GM18511 (cell line): ENCODE data around the gene SHROOM2.

ENCODE experiments used
- ATAC-seq: cut with Tn5 transposase; IDR thresholded peaks from one replicate; pipeline ENCODE4 v1.9.1; 2021; ENCODE audit warnings: mild to moderate bottlenecking, moderate library complexity; ENCODE audit not compliant: unreplicated experiment

Gene SHROOM2

DNA sequence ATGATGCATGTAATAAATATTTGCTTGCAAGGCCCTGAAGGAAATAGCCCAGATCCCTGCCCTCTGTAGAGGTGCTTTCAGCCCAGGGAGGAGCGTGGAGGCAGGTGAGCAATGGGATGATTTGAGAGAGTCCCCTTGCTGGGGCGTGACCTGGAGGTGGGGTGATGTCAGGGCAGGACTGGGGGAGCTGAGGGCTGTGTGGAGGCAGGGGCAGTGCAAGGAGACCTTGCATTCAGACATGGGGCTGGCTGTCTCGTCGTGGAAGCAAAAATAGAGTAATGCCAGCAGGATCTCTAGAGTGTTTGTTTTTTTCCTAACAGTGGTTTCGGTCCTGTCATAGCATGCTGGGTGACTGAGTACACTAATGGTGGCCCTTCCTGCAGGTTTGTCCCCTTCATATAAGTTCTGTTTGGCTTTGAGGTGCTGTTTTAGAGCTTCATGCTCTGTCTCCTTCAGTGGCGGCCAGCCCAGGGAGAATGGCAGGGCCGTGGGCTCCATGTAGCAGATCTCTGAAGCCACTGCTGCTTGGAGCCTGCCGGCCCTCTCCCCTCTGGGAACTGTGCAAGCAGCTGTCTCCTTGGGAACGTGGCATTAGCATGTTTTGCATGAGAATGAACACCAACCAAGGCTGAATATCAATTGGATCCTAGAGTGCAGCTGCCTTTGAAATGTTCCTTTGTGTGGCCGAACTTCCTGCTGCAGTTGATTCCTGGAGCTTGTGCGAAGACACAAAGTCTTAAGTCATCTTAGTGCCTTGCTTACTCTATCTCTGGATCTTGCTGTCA, 141.7 kb downstream of the SHROOM2 start:
- no peak for ATAC-seq

DNA sequence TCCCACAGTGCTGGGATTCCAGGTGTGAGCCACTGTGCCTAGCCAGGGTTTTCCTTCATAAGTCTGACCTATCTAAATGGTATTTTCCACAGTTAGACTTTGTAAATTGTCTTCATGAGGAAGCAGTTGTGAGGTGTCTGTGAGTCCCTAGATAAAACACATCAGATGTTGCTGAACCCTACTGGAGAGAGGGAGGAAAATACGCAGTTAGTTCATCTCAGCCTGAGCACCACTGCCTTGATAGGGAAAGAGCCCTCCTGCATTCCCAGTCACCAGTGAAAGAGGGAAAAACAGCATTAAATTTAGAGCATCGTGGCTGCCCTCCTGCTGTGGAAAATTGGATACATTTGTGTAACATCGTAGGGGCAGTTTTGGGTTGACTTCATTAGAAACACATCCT, 149.2 kb downstream of the SHROOM2 start:
- no peak for ATAC-seq

DNA sequence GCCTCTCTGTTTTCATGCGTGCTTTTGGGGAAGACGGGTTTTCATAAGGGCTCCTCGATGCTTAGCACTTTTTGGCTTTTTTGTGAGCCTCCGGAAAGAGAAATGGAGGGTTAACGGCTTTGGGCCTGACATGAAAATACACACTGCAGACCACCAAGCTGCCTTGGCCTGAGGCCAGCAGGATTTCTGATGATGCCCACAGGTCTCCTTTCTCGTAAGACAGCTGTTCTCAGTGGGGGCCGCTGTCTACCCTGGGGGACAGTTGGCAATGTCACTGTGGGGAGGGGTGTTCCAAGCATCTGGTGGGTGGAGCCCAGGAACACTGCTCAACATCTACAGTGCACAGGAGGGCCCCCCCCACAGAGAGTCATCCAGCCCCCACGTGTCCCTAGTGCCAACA, 151.5 kb downstream of the SHROOM2 start:
- no peak for ATAC-seq

DNA sequence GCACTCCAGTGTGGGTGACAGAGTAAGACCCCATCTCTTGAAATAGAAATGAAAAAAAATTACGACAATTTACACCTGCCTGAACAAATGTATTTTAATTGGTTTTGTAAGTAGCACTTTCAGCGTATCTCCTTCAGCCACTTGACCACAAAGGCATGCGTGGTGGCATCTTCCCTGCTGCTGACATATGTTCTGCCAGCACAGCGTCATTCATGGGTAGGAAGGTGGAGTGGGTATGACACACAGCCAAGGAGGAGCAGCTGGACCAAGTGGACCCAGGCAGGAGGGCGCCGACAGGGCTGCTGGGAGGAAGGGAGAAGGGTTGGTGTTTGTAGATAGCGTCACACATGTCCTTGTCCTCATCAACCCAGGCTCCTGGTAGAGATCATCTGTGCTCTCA, 152.3 kb downstream of the SHROOM2 start:
- no peak for ATAC-seq

DNA sequence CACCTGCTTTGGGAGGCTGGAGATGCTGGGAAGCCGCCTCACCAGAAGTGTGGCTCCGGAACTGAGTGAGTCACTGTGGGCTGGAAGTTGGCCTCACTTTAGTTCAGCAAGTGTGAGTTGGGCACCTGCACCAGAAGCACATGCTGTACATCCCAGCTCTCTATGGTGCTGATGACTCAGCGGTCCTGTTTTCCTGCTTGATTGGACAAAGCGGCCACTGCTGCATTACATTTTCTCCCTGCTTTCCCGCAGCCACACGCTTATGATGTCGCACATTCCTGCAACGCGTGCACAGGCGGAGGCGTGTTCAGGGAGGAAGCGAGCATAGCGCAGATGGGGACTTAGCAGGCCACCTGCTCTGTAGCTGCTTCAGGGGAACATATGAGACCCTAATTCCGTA, 154.2 kb downstream of the SHROOM2 start:
- ATAC-seq = no peak

DNA sequence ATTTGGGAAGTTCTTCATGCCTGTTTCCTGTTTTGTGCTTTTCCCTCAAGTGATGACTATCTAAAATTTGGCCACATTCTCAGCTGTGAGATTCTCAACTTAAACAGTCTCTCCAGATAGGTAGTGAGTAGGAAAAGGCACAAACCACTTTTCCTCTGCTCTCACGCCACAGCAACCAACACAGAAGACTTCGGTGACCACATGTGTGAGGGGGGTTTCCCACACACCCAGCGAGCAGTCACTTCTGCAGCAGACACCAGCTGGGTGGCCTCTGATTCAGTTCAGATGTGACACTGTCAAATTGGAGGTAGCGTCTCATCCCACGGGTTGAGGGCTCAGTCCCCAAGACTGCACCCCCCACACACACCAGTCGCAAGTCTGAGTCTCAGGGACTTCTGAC, 155.9 kb downstream of the SHROOM2 start:
- peak; percentile 90 for ATAC-seq

DNA sequence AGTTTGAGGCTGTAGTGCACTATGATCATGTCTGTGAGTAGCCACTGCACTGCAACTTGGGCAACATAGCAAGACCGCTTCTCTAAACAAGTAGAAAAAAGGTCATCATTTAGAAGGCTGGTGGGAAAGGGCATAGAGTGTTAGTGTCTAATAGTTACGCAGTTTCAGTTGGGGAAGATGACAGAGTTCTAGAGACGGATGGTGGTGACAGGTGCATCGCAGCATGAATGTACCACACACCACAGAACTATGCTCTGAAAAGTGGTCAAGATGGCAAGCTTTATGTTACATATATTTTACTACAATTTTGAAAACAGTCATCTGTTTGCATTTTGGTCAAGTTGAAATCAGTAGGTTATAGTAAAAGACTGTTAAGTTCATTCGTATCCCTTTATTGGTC, 157.2 kb downstream of the SHROOM2 start:
- ATAC-seq = no peak

DNA sequence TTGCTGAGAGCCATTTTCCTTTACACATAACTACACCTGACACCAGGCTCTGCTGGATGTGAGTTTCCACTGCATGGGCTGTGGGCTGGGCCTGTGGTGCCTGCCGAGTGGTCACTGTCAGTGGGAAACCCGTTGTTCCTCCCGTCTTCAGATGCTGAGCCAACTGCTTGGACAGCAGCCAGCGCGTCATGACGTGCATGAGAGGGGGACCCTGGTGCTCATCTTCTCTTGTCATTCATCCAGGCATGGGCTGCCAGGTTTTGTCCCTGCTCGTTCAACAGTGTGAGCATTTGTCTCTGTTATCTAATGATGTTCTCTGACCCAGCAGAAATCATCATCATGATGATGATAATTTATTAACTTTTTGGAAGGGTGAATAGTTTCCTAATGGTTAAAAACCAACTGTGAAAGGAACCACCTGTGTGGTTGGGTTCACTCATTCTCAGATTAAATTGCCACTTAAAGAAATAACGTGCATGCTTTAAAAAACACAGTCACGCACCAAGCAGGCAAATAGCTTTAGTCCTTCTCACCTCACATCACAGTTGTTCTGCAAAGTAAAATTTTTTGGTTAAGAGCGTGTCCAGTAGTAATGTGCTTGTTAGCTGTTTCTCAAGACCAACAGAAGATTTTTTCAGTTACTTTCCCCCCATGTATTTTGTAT, 161.0 kb downstream of the SHROOM2 start:
- no peak for ATAC-seq

DNA sequence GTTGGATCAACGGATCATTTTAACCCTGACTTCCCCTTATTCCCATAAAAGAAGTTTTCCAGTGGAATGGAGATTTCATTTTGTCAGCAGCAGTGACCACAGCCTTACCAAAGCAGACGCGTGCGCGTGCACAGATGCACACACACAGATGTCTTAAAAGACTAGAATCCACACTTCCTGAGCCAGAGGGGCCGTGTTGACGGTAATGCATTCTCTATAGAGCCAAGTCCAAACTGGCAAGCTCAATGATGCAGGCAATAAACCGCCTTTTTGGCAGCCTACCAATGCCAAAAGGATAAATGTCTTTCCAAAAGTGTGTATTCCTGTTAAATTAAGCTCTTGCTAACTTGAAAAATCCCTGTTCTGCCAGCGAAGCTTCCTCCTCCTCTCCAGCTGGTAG, 162.2 kb downstream of the SHROOM2 start:
- no peak for ATAC-seq

DNA sequence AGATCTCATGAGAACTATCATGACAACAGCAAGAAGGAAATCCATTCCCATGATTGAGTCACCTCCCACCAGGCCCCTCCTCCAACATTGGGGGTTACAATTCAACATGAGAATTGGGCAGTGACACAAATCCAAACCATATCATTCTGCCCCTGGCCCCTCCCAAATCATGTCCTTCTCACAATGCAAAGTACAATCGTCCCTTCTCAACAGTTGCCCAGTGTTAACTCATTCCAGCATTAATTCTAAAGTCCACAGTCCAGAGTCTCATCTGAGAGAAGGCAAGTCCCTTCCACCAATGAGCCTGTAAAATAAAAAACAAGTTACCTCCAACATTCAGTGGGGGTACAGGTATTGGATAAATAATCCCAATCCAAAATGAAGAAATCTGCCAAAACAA, 166.1 kb downstream of the SHROOM2 start:
- ATAC-seq = no peak

DNA sequence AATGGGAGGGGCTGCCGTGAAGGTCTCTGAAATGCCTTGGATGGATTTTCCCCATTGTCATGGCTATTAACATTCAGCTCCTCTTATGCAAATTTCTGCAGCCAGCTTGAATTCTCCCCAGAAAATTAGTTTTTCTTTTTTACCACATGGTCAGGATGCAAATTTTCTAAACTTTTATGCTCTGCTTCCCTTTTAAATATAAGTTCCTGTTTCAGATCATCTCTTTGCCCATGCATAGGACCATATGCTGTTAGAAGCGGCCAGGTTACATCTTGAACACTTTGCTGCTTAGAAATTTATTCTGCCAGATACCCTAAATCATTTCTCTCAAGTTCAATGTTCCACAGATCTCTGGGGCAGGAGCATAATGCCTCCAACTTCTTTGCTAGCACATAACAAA, 167.2 kb downstream of the SHROOM2 start:
- no peak for ATAC-seq

DNA sequence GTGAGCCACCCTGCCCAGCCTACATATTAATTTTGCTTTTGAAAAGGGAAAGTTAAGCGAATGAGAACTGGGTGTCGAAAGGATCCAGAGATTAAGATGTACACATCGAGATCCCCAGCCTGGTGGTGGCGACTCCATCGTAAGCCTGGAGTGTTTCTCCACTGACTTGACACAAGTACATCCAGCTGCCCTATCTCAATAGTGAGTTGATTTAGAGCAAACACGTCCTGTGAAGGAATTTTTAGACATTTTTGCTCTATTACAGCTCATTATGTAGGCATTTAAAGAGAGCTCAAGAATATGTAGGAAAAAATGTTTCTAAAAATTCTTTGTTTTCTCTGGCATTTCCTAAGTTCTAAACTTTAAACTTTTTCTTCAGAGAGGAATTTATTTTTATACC, 169.3 kb downstream of the SHROOM2 start:
- ATAC-seq = no peak

DNA sequence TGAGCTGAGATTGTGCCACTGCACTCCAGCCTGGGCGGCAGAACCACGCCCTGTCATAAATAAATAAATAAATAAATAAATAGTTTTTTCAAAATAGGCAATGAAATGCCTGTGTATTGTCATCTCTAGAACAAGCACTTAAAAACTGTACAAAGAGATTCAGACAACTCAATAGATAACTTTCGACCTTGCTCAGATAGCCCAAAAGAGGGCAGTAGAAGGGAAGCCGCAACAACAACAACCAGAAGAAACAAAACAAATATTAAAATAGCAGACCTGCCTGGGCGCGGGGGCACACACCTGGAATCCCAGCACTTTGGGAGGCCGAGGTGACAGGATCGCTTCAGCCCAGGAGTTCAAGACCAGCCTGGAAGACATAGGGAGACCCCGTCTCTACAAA, 171.5 kb downstream of the SHROOM2 start:
- no peak for ATAC-seq

DNA sequence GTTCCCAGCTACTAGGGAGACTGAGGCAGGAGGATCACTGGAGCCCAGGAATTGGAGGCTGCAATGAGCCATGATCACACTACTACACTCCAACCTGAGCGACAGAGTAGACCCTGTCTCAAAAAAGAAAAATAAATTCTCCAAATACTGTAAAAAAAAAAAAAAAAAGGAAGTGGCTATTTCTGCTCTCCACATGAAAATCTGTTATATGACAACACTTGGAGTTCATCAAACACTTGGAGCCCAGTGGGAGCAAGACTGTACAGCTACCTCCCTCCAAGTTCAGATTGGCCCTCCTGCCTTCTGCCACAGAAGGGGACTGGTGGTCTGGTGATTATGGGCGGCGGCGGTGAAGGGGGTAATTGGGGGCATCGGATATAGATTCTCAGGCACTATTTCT, 172.0 kb downstream of the SHROOM2 start:
- no peak for ATAC-seq

DNA sequence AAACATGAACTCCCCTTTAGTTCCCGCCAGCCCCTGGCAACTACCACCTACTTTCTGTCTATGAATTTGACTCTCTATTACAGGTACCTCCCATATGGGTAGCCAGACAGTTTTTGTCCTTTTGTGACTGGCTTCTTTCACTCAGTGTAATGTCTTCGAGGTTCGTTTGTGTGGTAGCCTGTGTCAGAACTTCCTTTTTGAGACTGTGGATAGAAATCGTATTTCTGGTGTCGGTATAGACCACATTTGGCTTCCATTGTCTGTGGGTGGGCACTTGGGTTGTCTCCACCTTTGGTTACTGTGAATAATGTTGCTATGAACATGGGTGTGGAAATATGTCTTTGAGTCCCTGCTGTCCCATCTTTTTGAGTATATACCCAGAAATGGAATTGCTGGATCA, 175.5 kb downstream of the SHROOM2 start:
- ATAC-seq = no peak

DNA sequence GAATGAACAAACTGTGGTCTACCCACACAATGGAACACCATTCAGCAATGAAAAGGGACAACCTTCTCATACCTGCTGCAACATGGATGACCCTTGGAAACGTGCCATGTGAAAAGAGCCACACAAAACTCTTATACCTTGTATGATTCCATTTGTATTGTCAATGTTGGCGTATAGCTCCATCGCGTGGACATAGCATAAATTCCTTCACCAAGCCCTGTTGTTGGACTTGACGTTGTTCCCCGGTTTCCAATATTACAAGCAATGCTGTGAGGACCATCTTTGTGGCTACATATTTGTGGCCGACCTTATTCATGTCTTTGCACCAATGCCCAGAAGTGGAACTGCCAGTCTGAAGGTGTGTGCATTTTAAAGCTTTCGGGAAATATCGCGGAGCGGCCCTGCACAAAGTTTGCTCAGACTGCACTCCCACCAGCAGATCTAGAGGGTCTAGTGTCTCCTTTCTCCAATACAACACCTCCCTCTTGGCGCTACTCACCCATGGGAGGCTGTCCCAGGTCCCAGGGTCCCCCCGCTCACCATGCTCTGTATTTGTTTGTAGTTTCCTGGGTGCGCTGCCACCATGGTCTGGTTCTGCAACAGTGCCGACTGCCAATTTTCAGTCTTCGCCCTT, 180.7 kb downstream of the SHROOM2 start, which contains the start of gene CLDN34:
TSS of gene CLDN34 (plus strand) at position 584 of the 634 bp plus-strand sequence. CDS start at position 584, 0 bp downstream.
- ATAC-seq = no peak

DNA sequence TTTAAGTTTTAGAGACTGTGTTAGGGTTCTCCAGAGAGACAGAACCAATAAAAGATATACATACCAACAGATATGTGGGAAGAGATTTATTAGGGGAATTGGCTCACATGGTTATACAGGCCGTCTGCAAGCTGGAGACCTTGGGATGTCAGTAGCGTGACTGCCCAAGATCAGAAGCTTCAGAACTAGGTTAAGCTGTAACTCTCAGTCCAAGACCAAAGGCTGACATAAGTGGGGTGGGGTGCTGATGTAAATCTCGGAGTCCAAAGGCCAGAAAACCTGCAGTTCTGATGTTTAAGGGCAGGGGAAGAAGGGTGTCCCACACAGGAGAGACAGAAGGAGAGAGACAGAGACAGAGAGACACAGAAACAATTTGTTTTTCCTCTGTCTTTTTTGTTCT, 191.4 kb downstream of the SHROOM2 start:
- ATAC-seq = no peak

DNA sequence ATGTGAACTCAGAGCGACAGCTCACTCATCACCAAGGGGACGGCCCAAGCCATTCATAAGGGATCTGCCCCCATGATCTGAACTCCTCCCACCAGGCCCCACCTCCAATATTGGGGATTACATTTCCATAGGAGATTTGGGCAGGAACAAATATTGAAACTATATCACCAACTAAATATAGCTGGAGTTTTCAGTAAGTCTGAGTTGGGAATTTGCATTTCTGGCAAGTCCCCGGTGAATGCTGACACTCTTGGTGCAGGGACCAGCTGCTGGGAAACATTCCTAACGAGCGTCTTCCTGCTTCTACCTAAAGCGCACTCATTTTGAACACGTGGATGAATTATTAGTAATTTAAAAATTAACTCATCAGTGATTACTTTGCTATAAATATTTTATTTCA, 194.2 kb downstream of the SHROOM2 start:
- ATAC-seq = no peak

DNA sequence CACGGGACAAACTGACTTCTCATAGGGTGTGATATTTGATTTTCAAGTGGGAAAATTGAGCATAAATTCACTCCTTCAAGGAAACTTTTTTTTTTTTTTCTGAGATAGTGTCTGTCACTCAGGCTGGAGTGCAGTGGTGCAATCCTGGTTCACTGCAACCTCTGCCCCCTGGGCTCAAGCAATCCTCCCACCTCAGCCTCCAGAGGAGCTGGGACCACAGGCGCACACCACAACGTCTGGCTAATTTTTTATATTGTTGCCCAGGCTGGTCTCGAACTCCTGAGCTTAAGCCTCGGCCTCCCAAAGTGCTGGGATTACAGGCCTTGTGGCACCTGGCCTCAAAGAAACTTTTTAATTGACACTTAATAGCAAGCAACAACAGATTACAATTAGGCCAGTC, 194.7 kb downstream of the SHROOM2 start:
- ATAC-seq = no peak

DNA sequence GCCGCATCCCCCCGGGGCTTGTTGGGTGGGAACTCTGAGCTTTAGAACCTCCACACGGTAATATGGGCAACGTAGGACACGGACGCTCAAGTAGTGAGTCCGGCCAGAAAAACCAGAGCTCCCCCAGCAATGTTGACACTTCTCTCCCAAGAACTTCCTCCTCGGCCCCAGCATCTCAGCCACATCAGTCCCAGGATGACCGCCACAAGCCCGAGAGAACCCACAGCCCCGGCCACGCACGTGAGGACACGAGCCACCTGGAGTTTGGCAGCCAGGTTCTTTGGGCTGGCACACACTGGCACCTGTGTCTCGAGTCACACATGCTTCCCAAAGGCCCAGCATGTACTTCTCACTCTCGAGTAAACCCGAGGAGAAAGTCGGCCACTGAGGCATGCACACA, 197.2 kb downstream of the SHROOM2 start:
- no peak for ATAC-seq

DNA sequence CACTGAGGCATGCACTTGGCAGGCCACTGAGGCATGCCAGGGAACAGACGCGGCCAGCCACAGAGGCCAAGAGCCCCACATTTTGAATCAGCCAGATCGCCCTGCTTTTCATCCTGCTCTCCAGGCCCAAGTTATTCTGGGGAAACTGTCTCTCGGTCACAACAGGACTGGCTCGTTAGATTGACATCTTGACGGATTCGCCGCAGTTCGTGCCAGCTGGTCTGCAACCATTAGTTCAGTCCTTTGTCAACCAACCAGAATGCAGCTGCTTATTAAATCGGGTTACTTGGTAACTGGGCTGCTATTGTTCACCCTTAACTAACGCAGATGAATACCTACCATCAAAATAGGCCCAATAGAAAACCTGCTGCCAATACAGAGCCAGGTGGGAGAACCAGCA, 197.6 kb downstream of the SHROOM2 start:
- no peak for ATAC-seq

DNA sequence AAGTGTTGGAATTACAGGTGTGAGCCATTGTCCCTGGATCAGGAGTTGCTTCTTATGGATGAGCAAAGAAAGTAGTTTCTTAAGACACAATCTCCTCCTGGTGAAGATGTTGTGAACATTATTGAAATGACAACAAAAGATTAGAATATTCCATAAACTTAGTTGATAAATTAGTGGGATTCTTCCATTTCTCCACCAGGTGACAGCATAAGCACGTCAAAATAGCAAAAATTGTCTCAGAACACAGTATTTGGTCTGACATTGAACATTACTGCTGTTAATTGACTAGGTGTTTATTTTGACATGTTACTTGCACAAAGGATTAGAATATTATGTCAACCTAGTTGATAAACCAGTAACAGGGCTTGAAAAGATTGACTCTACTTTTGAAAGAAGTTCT, 202.5 kb downstream of the SHROOM2 start:
- ATAC-seq = no peak
